ENCODE results near the gene PCF11. TPM values are rescaled to one million over a fixed set of nuclear protein-coding genes. Genes with fewer than 3 reads are reported as not detected.
A peak's percentile ranks its signal among the peaks of the same experiment; 100 is the strongest.

The PCF11 gene
- polyA plus RNA-seq, 2 of the 4 experiments (the other 2 are of a cell fraction), result 24.7 to 42.3 TPM

- TF ChIP-seq, protein P1, sequence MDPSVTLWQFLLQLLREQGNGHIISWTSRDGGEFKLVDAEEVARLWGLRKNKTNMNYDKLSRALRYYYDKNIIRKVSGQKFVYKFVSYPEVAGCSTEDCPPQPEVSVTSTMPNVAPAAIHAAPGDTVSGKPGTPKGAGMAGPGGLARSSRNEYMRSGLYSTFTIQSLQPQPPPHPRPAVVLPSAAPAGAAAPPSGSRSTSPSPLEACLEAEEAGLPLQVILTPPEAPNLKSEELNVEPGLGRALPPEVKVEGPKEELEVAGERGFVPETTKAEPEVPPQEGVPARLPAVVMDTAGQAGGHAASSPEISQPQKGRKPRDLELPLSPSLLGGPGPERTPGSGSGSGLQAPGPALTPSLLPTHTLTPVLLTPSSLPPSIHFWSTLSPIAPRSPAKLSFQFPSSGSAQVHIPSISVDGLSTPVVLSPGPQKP (IDR thresholded peaks at IDR 0.05; ENCODE audit: low read depth, low read length), result no peak
- TF ChIP-seq, protein P2, sequence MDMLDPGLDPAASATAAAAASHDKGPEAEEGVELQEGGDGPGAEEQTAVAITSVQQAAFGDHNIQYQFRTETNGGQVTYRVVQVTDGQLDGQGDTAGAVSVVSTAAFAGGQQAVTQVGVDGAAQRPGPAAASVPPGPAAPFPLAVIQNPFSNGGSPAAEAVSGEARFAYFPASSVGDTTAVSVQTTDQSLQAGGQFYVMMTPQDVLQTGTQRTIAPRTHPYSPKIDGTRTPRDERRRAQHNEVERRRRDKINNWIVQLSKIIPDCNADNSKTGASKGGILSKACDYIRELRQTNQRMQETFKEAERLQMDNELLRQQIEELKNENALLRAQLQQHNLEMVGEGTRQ (IDR thresholded peaks at IDR 0.05), result no peak
- peak; percentile 56; the same call in 1 of the 2 replicates for TF ChIP-seq POLR2A (IDR thresholded peaks at IDR 0.05; ENCODE audit: low read length)
- TF ChIP-seq RAD21 (conservative IDR thresholded peaks at IDR 0.05 in 1 of 2, IDR thresholded peaks at IDR 0.05 in 1 of 2), result no peak
Observed at GRCh38 chr11:83156144-83156995, 561 bp upstream of the PCF11 start (continued).

GRCh38 chr11:83157594-83158356 lies 844 bp downstream of the PCF11 start:
- under 1% methylated on average over 17 of the region's 18 CpGs for WGBS (ENCODE audit: missing lambda C conversion rate)
- DNase-seq (ENCODE audit: low read depth in 1 of 2, low spot score in 1 of 2) (peak; percentile 51 to 61), FAIRE-seq (no peak), ATAC-seq (peak; percentile 32 to 38)
- H3K9me3 ChIP-seq, result no peaks in the 10 kb centered on the region
- H3K4me1 ChIP-seq, result peaks cover 30% of the 10 kb centered on the region
- H3K27ac ChIP-seq, result peak overlapping the region; percentile 94 to 99
- POLR2A ChIA-PET, result interaction anchor here (0.6 to 2.8 kb wide), 24 partner anchors 10 to 291 kb away, joined by 3 to 44 read pairs (median 6); partner anchors contain the start of genes ANKRD42, CCDC90B, DDIAS and PRCP
- TF ChIP-seq HDAC2 (IDR thresholded peaks at IDR 0.05) (no peak), FOSB (CRISPR knock-in tag; IDR thresholded peaks at IDR 0.05) (0 out of 2 replicates have a peak, but pooled peaks have one; percentile 18), RFX5 (IDR thresholded peaks at IDR 0.05) (no peak), MAX (IDR thresholded peaks at IDR 0.05) (peak; percentile 83), HOXA7 (CRISPR knock-in tag; IDR thresholded peaks at IDR 0.05) (peak; percentile 37; the same call in 1 of the 2 replicates), HMGXB4 (CRISPR knock-in tag; IDR thresholded peaks at IDR 0.05; ENCODE audit: borderline replicate concordance) (no peak), JUN (IDR thresholded peaks at IDR 0.05) (peak in 1 of 2 experiments; percentile 8; a peak in 3 of 5 replicates), MYC (IDR thresholded peaks at IDR 0.05; ENCODE audit: borderline replicate concordance, low read length) (0 out of 2 replicates have a peak, but pooled peaks have one; percentile 48), MAZ (IDR thresholded peaks at IDR 0.05; ENCODE audit: borderline replicate concordance, low read depth, low read length) (0 out of 2 replicates have a peak, but pooled peaks have one; percentile 29)
- peak overlapping the region; percentile 97 for H3K4me3 ChIP-seq
- CTCF ChIA-PET, result interaction anchor here (1.0 kb wide), 1 partner anchor 23 kb away, joined by 3 read pairs; no protein-coding TSS in a partner anchor
- H3K4me2 ChIP-seq, result peak overlapping the region; percentile 99

DNA sequence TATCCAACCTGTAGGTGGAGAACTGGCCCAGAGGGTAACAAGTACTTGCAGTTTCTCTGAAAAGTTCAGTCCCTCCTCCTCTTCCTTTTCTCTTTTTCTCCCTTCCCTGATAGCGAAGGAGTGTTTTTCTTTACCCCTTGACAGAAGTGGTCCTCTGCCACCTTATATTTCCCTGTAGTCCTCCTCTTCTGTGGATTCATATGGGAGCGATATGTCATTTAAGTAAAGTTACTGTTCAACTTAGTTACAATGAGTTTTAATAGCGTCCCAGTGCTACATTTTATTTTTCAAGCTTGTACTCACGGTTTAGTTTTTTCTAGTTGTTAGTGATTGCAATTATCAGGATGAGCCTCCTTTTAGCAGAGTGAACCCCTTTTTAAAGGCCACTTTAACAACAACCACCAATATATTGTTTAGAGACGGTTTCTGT lies 1.4 kb downstream of the PCF11 start:
- ATAC-seq, result peak in 1 of 2 experiments; percentile 3; a peak in 1 of 6 replicates
- ChIA-PET POLR2A (interaction anchor here (0.6 to 2.8 kb wide), 3 partner anchors 9 to 291 kb away, joined by 7 to 21 read pairs (median 10); no protein-coding TSS in a partner anchor), CTCF (interaction anchor here (0.7 to 1.6 kb wide), 2 partner anchors 14 to 248 kb away, joined by 3 read pairs; no protein-coding TSS in a partner anchor)
- Histone ChIP-seq H3K4me1 (peaks cover 30% of the 10 kb centered on the region), H3K4me2 (peak overlapping the region; percentile 99), H3K4me3 (peak overlapping the region; percentile 97), H3K27ac (peak overlapping the region; percentile 94 to 99), H3K9me3 (no peaks in the 10 kb centered on the region)
- DNase-seq (ENCODE audit: low read depth in 1 of 2, low spot score in 1 of 2), result peak in 1 of 2 experiments; percentile 53
- FAIRE-seq, result no peak
- 2% methylated on average over 5 of the region's 5 CpGs for WGBS (ENCODE audit: missing lambda C conversion rate)
- TF ChIP-seq E2F6 (IDR thresholded peaks at IDR 0.05; ENCODE audit: borderline replicate concordance, low read depth) (no peak), HOXB13 (CRISPR knock-in tag; IDR thresholded peaks at IDR 0.05; ENCODE audit: low read depth) (no peak), JUN (IDR thresholded peaks at IDR 0.05) (no peak; a peak in 2 of 5 replicates), RCOR1 (IDR thresholded peaks at IDR 0.05; ENCODE audit: low read depth, low read length) (no peak), JUNB (IDR thresholded peaks at IDR 0.05) (no peak), CHD4 (IDR thresholded peaks at IDR 0.05; ENCODE audit: borderline replicate concordance) (no peak), TP53 (CRISPR knock-in tag; IDR thresholded peaks at IDR 0.05) (no peak), CHD2 (IDR thresholded peaks at IDR 0.05; ENCODE audit: low read length, partially characterized antibody) (no peak), HEYL (CRISPR knock-in tag; IDR thresholded peaks at IDR 0.05) (no peak), HOXA7 (CRISPR knock-in tag; IDR thresholded peaks at IDR 0.05) (no peak), RARB (CRISPR knock-in tag; IDR thresholded peaks at IDR 0.05) (no peak), POLR2A (IDR thresholded peaks at IDR 0.05; ENCODE audit: low read length) (no peak), ESRRA (IDR thresholded peaks at IDR 0.05; ENCODE audit: borderline replicate concordance, low read length) (no peak), HES2 (IDR thresholded peaks at IDR 0.05) (no peak), TFCP2L1 (CRISPR knock-in tag; IDR thresholded peaks at IDR 0.05) (no peak)
- TF ChIP-seq, protein P3, sequence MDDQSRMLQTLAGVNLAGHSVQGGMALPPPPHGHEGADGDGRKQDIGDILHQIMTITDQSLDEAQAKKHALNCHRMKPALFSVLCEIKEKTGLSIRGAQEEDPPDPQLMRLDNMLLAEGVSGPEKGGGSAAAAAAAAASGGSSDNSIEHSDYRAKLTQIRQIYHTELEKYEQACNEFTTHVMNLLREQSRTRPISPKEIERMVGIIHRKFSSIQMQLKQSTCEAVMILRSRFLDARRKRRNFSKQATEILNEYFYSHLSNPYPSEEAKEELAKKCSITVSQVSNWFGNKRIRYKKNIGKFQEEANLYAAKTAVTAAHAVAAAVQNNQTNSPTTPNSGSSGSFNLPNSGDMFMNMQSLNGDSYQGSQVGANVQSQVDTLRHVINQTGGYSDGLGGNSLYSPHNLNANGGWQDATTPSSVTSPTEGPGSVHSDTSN (IDR thresholded peaks at IDR 0.05), result no peak
